SU-DHL-6 (cell line): ENCODE measurements around the gene ZNF536.

ENCODE experiments used
- H2AFZ ChIP-seq: fragments of 200-600 bp; sonication (generic); 2 replicates; pipeline ENCODE4 v1.6.1; 2014; ENCODE audit warnings: low read depth, mild to moderate bottlenecking, moderate library complexity, mixed read lengths, antibody characterized with exemption, low read length; ENCODE audit not compliant: severe bottlenecking
- H3F3A ChIP-seq: fragments of 200-600 bp; shearing (Covaris generic); 2 replicates; pipeline ENCODE4 v1.6.0; 2016; ENCODE audit warnings: antibody characterized with exemption, mild to moderate bottlenecking; ENCODE audit not compliant: insufficient read depth
- H3K27ac ChIP-seq: fragments of 200-600 bp; sonication (generic); 2 replicates; pipeline ENCODE4 v1.5.1; 2016; ENCODE audit warnings: low read depth, mild to moderate bottlenecking, low read length, moderate library complexity, mixed read lengths
- H3K27me3 ChIP-seq: fragments of 200-600 bp; sonication (generic), shearing (Covaris generic); 2 replicates; pipeline ENCODE4 v1.6.0; 2014; ENCODE audit warnings: mild to moderate bottlenecking, low read length
- H3K36me3 ChIP-seq: fragments of 200-600 bp; sonication (generic); 2 replicates; pipeline ENCODE4 v1.6.1; 2014; ENCODE audit warnings: mild to moderate bottlenecking, low read length, mixed read lengths
- H3K4me2 ChIP-seq: fragments of 300-600, 200-600 bp; shearing (Covaris generic), sonication (generic); 2 replicates; pipeline ENCODE4 v1.6.0; 2014; ENCODE audit warnings: low read length, low read depth, mild to moderate bottlenecking; ENCODE audit not compliant: poor library complexity, severe bottlenecking
- H3K4me3 ChIP-seq: fragments of 200-600 bp; sonication (generic); 2 replicates; pipeline ENCODE4 v1.5.1; 2014; ENCODE audit warnings: antibody characterized with exemption, low read length, mild to moderate bottlenecking, mixed read lengths; ENCODE audit not compliant: insufficient read depth, poor library complexity, severe bottlenecking
- H3K79me2 ChIP-seq: fragments of 200-600 bp; sonication (generic); 2 replicates; pipeline ENCODE4 v1.6.1; 2014; ENCODE audit warnings: mild to moderate bottlenecking, low read length, moderate library complexity; ENCODE audit not compliant: insufficient read depth
- H3K9ac ChIP-seq: fragments of 200-600 bp; sonication (generic); 2 replicates; pipeline ENCODE4 v1.7.0; 2014; ENCODE audit warnings: mild to moderate bottlenecking, low read length
- H3K9me2 ChIP-seq: fragments of 200-600 bp; sonication (generic); replicated peaks from 2 replicates; pipeline ENCODE4 v1.6.1; 2014; ENCODE audit warnings: low read length; ENCODE audit not compliant: insufficient read depth
- H3K9me3 ChIP-seq: fragments of 200-600 bp; sonication (generic); 2 replicates; pipeline ENCODE4 v1.6.1; 2014; ENCODE audit warnings: low read length, mixed read lengths; ENCODE audit not compliant: insufficient read depth
- H4K20me1 ChIP-seq: fragments of 200-600 bp; sonication (generic); 2 replicates; pipeline ENCODE4 v1.6.1; 2014; ENCODE audit warnings: low read depth, mild to moderate bottlenecking, antibody characterized with exemption, low read length, moderate library complexity, mixed read lengths
- CTCF ChIP-seq: fragments of 200-600 bp; sonication (generic); IDR thresholded peaks from one replicate; pipeline ENCODE4 v1.5.1; 2017; ENCODE audit warnings: antibody characterized with exemption, mild to moderate bottlenecking, low read length, moderate library complexity; ENCODE audit not compliant: insufficient read depth, poor library complexity, severe bottlenecking
- EZH2phosphoT487 ChIP-seq: fragments of 200-600 bp; sonication (generic), shearing (Covaris generic); conservative IDR thresholded peaks from 2 replicates; pipeline ENCODE4 v1.6.1; 2018; ENCODE audit warnings: mild to moderate bottlenecking, antibody characterized with exemption, low read length, moderate library complexity, mixed read lengths

Gene ZNF536

GRCh38 chr19:30520735-30521479, 148.7 kb downstream of the ZNF536 start:
- no peak overlapping the region for H3K27ac ChIP-seq

DNA sequence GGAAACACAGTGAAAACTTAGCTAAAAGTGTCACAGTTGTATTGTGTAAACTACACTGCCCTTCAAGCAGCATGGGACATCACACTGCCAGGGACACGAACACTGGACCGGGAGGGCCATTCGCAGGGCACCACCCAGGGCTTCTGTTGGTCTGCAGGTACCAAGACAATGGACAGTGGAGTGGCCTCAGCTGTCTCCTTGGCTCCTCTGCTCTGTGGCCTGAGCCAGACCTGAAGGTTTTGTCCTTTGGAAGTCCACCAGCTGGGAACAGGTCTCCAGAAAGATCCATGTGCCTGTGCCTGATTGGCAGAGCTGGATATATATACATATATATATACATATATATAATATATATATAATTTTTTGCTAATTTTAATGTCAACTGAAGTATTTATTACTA, 149.8 kb downstream of the ZNF536 start:
- Histone ChIP-seq H3K27ac (no peak overlapping the region), H3K27me3 (no peaks in the 10 kb centered on the region), H3K4me3 (no peak overlapping the region), H3F3A (no peaks in the 10 kb centered on the region), H2AFZ (no peak overlapping the region), H3K9me2 (no peaks in the 10 kb centered on the region), H3K4me2 (no peak overlapping the region), H4K20me1 (no peaks in the 10 kb centered on the region), H3K9me3 (no peaks in the 10 kb centered on the region), H3K9ac (no peak overlapping the region), H3K36me3 (no peaks in the 10 kb centered on the region), H3K79me2 (no peaks in the 10 kb centered on the region)
- TF ChIP-seq EZH2phosphoT487: no peak

More at GRCh38 chr19:30520735-30521479, 148.7 kb downstream of the ZNF536 start:
- no peak overlapping the region for H3K4me2 ChIP-seq
- H4K20me1 ChIP-seq: no peaks in the 10 kb centered on the region
- no peaks in the 10 kb centered on the region for H3K79me2 ChIP-seq
- no peaks in the 10 kb centered on the region for H3K36me3 ChIP-seq
- H3K27me3 ChIP-seq: no peaks in the 10 kb centered on the region
- no peak overlapping the region for H3K9ac ChIP-seq
- no peaks in the 10 kb centered on the region for H3F3A ChIP-seq
- no peaks in the 10 kb centered on the region for H3K9me3 ChIP-seq
- H2AFZ ChIP-seq: no peak overlapping the region
- no peaks in the 10 kb centered on the region for H3K9me2 ChIP-seq
- TF ChIP-seq CTCF (no peak), EZH2phosphoT487 (no peak)
- H3K4me3 ChIP-seq: no peak overlapping the region

DNA sequence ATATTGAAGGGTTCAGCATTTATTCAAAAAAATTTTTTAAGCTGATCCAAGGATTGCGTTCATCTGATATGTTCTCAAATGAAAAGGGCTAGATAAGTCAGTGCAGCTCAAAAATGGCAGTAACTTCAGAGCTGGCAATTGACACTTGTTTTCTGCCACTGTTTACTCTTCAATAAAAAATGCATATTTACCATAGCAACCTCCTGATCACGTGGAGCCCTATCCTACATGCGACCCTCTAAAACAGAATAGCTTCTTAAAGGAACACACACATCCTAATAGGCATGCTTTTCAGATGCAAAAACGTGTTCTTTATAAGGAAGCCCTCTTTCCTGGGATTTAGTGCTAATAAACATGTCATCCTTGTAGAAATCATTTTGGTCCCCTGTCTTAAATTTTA, 150.2 kb downstream of the ZNF536 start:
- H4K20me1 ChIP-seq: no peaks in the 10 kb centered on the region
- no peak overlapping the region for H3K9ac ChIP-seq
- no peak overlapping the region for H3K4me2 ChIP-seq
- no peak overlapping the region for H3K4me3 ChIP-seq
- no peak overlapping the region for H3K27ac ChIP-seq
- no peaks in the 10 kb centered on the region for H3K27me3 ChIP-seq
- H3K36me3 ChIP-seq: no peaks in the 10 kb centered on the region
- H3K9me2 ChIP-seq: no peaks in the 10 kb centered on the region
- no peak overlapping the region for H2AFZ ChIP-seq
- no peaks in the 10 kb centered on the region for H3K79me2 ChIP-seq
- H3F3A ChIP-seq: no peaks in the 10 kb centered on the region
- no peaks in the 10 kb centered on the region for H3K9me3 ChIP-seq
- TF ChIP-seq EZH2phosphoT487: no peak
- no peak for TF ChIP-seq CTCF

DNA sequence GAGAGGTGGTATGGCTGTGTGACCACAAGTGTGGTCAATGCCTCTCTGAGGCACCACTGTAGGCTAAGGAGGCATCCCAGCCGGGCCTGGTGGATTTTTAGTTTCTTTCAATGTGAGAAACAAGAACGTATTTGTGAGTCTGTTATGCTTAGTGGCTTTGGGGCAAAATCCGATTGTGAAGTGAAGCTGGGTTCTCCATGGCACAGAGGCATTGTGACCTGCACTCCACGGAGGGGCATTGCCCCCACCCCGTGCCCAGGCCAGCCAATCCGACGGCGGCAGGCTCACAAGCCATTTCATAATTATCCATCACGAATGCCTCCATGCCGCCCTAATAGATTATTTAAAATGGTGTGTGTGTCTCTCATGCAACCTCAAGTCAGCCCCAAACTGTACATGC, 151.6 kb downstream of the ZNF536 start:
- Histone ChIP-seq H3K27me3 (no peaks in the 10 kb centered on the region), H3K27ac (no peak overlapping the region), H4K20me1 (no peaks in the 10 kb centered on the region), H3K4me2 (no peak overlapping the region), H3K36me3 (no peaks in the 10 kb centered on the region), H3F3A (no peaks in the 10 kb centered on the region), H3K9me2 (no peaks in the 10 kb centered on the region), H3K79me2 (no peaks in the 10 kb centered on the region), H3K4me3 (no peak overlapping the region), H2AFZ (no peak overlapping the region), H3K9ac (no peak overlapping the region), H3K9me3 (no peaks in the 10 kb centered on the region)
- TF ChIP-seq CTCF (no peak), EZH2phosphoT487 (no peak)
